H9 (cell line): ENCODE data around the gene ENOPH1. TPM values are rescaled to one million over a fixed set of nuclear protein-coding genes. Genes with fewer than 3 reads are reported as not detected.

Experiments used
- DNase-seq: peaks from one replicate; pipeline ENCODE4 v3.0.0-alpha.2; 2017
- H2AFZ ChIP-seq: one replicate; pipeline ENCODE4 v1.6.1; 2013; ENCODE audit warnings: mild to moderate bottlenecking, low read length, control low read depth, moderate library complexity
- H2AK5ac ChIP-seq: 2 replicates; pipeline ENCODE4 v1.6.1; 2013; ENCODE audit warnings: low read length, control low read depth, mixed read lengths; ENCODE audit not compliant: insufficient read length
- H2BK120ac ChIP-seq: one replicate; pipeline ENCODE4 v1.6.1; 2013; ENCODE audit warnings: low read depth, mild to moderate bottlenecking, low read length, control low read depth, inconsistent platforms; ENCODE audit not compliant: poor library complexity, severe bottlenecking
- H2BK12ac ChIP-seq: 2 replicates; pipeline ENCODE4 v1.6.1; 2013; ENCODE audit warnings: low read length, control low read depth, mixed read lengths, low read depth; ENCODE audit not compliant: insufficient read length
- H2BK15ac ChIP-seq: 2 replicates; pipeline ENCODE4 v1.6.1; 2013; ENCODE audit warnings: low read depth, low read length, control low read depth
- H2BK20ac ChIP-seq: one replicate; pipeline ENCODE4 v1.6.1; 2013; ENCODE audit warnings: low read depth, mild to moderate bottlenecking, low read length, control low read depth, inconsistent platforms; ENCODE audit not compliant: poor library complexity, severe bottlenecking
- H2BK5ac ChIP-seq: 2 replicates; pipeline ENCODE4 v1.6.1; 2013; ENCODE audit warnings: low read length, control low read depth, mixed read lengths; ENCODE audit not compliant: insufficient read length
- H3K14ac ChIP-seq: 2 replicates; pipeline ENCODE4 v1.6.1; 2013; ENCODE audit warnings: low read length, control low read depth; ENCODE audit not compliant: insufficient read depth
- H3K18ac ChIP-seq: 2 replicates; pipeline ENCODE4 v1.6.1; 2013; ENCODE audit warnings: low read depth, mild to moderate bottlenecking, mixed read lengths, low read length, control low read depth; ENCODE audit not compliant: insufficient read length
- H3K23ac ChIP-seq: 2 replicates; pipeline ENCODE4 v1.6.1; 2013; ENCODE audit warnings: low read length, control low read depth, mixed read lengths, low read depth; ENCODE audit not compliant: insufficient read length
- H3K23me2 ChIP-seq: 2 replicates; pipeline ENCODE4 v1.6.1; 2013; ENCODE audit warnings: low read depth, mild to moderate bottlenecking, mixed read lengths, low read length, control low read depth; ENCODE audit not compliant: insufficient read length, poor library complexity, severe bottlenecking
- H3K27ac ChIP-seq: 2 replicates; pipeline ENCODE4 v1.5.1; 2013; ENCODE audit warnings: low read length, control low read depth, mixed read lengths, low read depth; ENCODE audit not compliant: insufficient read length
- H3K27me3 ChIP-seq: 2 replicates; pipeline ENCODE4 v1.6.1; 2013; ENCODE audit warnings: low read length, control low read depth, inconsistent platforms; ENCODE audit not compliant: insufficient read depth
- H3K4ac ChIP-seq: 2 replicates; pipeline ENCODE4 v1.6.1; 2013; ENCODE audit warnings: low read depth, mild to moderate bottlenecking, control low read depth, inconsistent platforms, low read length, moderate library complexity
- H3K4me1 ChIP-seq: 2 replicates; pipeline ENCODE4 v1.6.1; 2013; ENCODE audit warnings: low read length, control low read depth, inconsistent platforms; ENCODE audit not compliant: insufficient read depth
- H3K4me2 ChIP-seq: 2 replicates; pipeline ENCODE4 v1.6.1; 2013; ENCODE audit warnings: low read length, control low read depth, mixed read lengths; ENCODE audit not compliant: insufficient read length, insufficient read depth
- H3K56ac ChIP-seq: 2 replicates; pipeline ENCODE4 v1.6.1; 2013; ENCODE audit warnings: low read depth, mild to moderate bottlenecking, mixed read lengths, low read length, control low read depth; ENCODE audit not compliant: insufficient read length
- H3K79me1 ChIP-seq: 2 replicates; pipeline ENCODE4 v1.6.1; 2013; ENCODE audit warnings: low read depth, mild to moderate bottlenecking, moderate library complexity, low read length, control low read depth, inconsistent platforms; ENCODE audit not compliant: insufficient read depth, poor library complexity, severe bottlenecking
- H3K79me2 ChIP-seq: 2 replicates; pipeline ENCODE4 v1.6.1; 2013; ENCODE audit warnings: low read length, control low read depth, inconsistent platforms; ENCODE audit not compliant: insufficient read depth
- H3K9ac ChIP-seq: 2 replicates; pipeline ENCODE4 v1.6.1; 2013; ENCODE audit warnings: low read length, control low read depth, mixed read lengths; ENCODE audit not compliant: insufficient read length; ENCODE audit errors: extremely low read depth
- H3K9me3 ChIP-seq: one replicate; pipeline ENCODE4 v1.6.1; 2013; ENCODE audit warnings: low read depth, low read length, inconsistent platforms; ENCODE audit not compliant: control insufficient read depth
- H3T11ph ChIP-seq: one replicate; pipeline ENCODE4 v1.6.1; 2013; ENCODE audit warnings: mild to moderate bottlenecking, low read length, control low read depth, inconsistent platforms
- H4K20me1 ChIP-seq: one replicate; pipeline ENCODE4 v1.6.1; 2013; ENCODE audit not compliant: control insufficient read depth, insufficient read length, insufficient read depth
- H4K5ac ChIP-seq: 2 replicates; pipeline ENCODE4 v1.6.1; 2013; ENCODE audit warnings: low read depth, mild to moderate bottlenecking, mixed read lengths, low read length, control low read depth; ENCODE audit not compliant: insufficient read length
- H4K8ac ChIP-seq: replicated peaks from 2 replicates; pipeline ENCODE4 v1.6.1; 2013; ENCODE audit warnings: low read length, control low read depth, mixed read lengths, low read depth; ENCODE audit not compliant: insufficient read length
- H4K91ac ChIP-seq: 2 replicates; pipeline ENCODE4 v1.6.1; 2013; ENCODE audit warnings: low read depth, mild to moderate bottlenecking, moderate library complexity, mixed read lengths, low read length, control low read depth; ENCODE audit not compliant: insufficient read length
- H3K27ac Mint-ChIP-seq, 3 experiments: 2 replicates in 2 of 3; 3 replicates in 1 of 3; pipeline ENCODE4 v1.8.0; 2020 to 2021; ENCODE audit warnings: mixed read lengths in 3 of 3, mild to moderate bottlenecking in 1 of 3, moderate library complexity in 1 of 3
- H3K27me3 Mint-ChIP-seq: 2 replicates; pipeline ENCODE4 v1.8.0; 2021; ENCODE audit warnings: low read depth, mild to moderate bottlenecking, moderate library complexity, mixed read lengths
- H3K36me3 Mint-ChIP-seq, 3 experiments: 2 replicates in 2 of 3; 3 replicates in 1 of 3; pipeline ENCODE4 v1.8.0; 2020 to 2021; ENCODE audit warnings: low read depth in 3 of 3, mixed read lengths in 3 of 3; ENCODE audit not compliant: insufficient read depth in 1 of 3
- H3K4me1 Mint-ChIP-seq, 2 experiments: 2 replicates each; pipeline ENCODE4 v1.8.0; 2020; ENCODE audit warnings: mixed read lengths in 2 of 2
- H3K4me3 Mint-ChIP-seq, 2 experiments: 2 replicates in 1 of 2; 3 replicates in 1 of 2; pipeline ENCODE4 v1.8.0; 2020 to 2021; ENCODE audit warnings: mild to moderate bottlenecking in 2 of 2, mixed read lengths in 2 of 2, moderate library complexity in 1 of 2
- H3K9me3 Mint-ChIP-seq, 2 experiments: 2 replicates in 1 of 2; 3 replicates in 1 of 2; pipeline ENCODE4 v1.8.0; 2020; ENCODE audit warnings: mild to moderate bottlenecking in 2 of 2, mixed read lengths in 2 of 2, moderate library complexity in 1 of 2
- WGBS: extraction: QIAGEN DNeasy Blood & Tissue Kit; methylation state at CpG from one replicate; pipeline ENCODE4 v1.1.7; 2013; ENCODE audit warnings: missing lambda C conversion rate, low lambda C conversion rate, mixed read lengths; ENCODE audit not compliant: insufficient read length; ENCODE audit errors: extremely low coverage; 5-methylcytosine and 5-hydroxymethylcytosine counted together
- total RNA-seq: library from RNA; stranded (reverse); gene quantifications from 2 replicates; pipeline ENCODE4 v1.2.1, GENCODE V29; 2021
- TF ChIP-seq, protein P1 (sequence below): fragments of 200-600 bp; sonication (generic); conservative IDR thresholded peaks from 3 replicates; pipeline ENCODE4 v1.8.0; 2021; ENCODE audit warnings: antibody characterized with exemption, mild to moderate bottlenecking

Gene ENOPH1
- total RNA-seq, 1 experiment from 2014 or later, result 62.4 TPM

DNA sequence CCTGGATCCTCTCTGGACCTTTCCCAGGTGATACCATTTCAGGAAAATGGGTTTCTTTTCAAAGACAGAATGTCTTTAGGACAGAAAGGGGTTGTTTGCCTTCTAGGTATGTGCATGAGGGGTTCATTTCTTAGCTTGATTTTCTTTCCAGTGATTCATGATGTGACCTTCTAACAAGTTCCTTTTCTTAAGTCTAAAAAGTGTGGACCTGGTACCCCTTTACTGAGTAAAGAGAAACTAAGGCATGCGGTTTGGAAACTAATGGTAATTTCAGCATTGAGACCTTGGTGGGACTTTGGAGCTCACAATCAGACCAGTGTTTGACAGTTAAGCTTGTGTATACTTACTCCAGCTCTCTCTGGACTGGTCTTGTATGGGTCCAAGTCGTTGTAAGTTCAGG lies 8.7 kb downstream of the ENOPH1 start:
- H3K4me1 ChIP-seq, result no peaks in the 10 kb centered on the region; the same call in 1 of the 2 replicates
- H2AK5ac ChIP-seq, result no peak overlapping the region
- Mint-ChIP-seq H3K4me1 (peaks cover 32 to 33% of the 10 kb centered on the region in 2 experiments), H3K9me3 (no peaks in the 10 kb centered on the region), H3K27me3 (no peaks in the 10 kb centered on the region), H3K4me3 (no peak overlapping the region), H3K27ac (no peak overlapping the region), H3K36me3 (peaks cover 37 to 50% (median 44%) of the 10 kb centered on the region in 3 experiments)
- no peak for DNase-seq
- no peaks in the 10 kb centered on the region for H4K20me1 ChIP-seq
- H3K4ac ChIP-seq, result no peak overlapping the region
- peaks cover 70% of the 10 kb centered on the region; the same call in 1 of the 2 replicates for H3K79me2 ChIP-seq
- H2BK5ac ChIP-seq, result no peak overlapping the region
- H3K9ac ChIP-seq, result no peak overlapping the region
- no peak overlapping the region for H3K4me2 ChIP-seq
- H3K56ac ChIP-seq, result no peak overlapping the region
- no peaks in the 10 kb centered on the region for H3K23me2 ChIP-seq
- H3K9me3 ChIP-seq, result no peaks in the 10 kb centered on the region
- no peak overlapping the region for H2BK12ac ChIP-seq
- no peak overlapping the region for H4K91ac ChIP-seq
- H3T11ph ChIP-seq, result no peak overlapping the region
- no CpG with 5 or more reads among the region's 2 CpGs for WGBS
- TF ChIP-seq, protein P1, sequence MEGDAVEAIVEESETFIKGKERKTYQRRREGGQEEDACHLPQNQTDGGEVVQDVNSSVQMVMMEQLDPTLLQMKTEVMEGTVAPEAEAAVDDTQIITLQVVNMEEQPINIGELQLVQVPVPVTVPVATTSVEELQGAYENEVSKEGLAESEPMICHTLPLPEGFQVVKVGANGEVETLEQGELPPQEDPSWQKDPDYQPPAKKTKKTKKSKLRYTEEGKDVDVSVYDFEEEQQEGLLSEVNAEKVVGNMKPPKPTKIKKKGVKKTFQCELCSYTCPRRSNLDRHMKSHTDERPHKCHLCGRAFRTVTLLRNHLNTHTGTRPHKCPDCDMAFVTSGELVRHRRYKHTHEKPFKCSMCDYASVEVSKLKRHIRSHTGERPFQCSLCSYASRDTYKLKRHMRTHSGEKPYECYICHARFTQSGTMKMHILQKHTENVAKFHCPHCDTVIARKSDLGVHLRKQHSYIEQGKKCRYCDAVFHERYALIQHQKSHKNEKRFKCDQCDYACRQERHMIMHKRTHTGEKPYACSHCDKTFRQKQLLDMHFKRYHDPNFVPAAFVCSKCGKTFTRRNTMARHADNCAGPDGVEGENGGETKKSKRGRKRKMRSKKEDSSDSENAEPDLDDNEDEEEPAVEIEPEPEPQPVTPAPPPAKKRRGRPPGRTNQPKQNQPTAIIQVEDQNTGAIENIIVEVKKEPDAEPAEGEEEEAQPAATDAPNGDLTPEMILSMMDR, result no peak
- no peak overlapping the region for H3K23ac ChIP-seq
- peaks cover 6% of the 10 kb centered on the region for H3K79me1 ChIP-seq
- no peak overlapping the region for H4K5ac ChIP-seq
- no peak overlapping the region for H4K8ac ChIP-seq
- H3K18ac ChIP-seq, result no peak overlapping the region
- H2BK120ac ChIP-seq, result no peak overlapping the region
- no peak overlapping the region for H2AFZ ChIP-seq
- no peak overlapping the region for H3K14ac ChIP-seq
- no peak overlapping the region for H3K27ac ChIP-seq
- no peak overlapping the region for H2BK20ac ChIP-seq
- no peak overlapping the region for H2BK15ac ChIP-seq
- H3K27me3 ChIP-seq, result no peaks in the 10 kb centered on the region
